HG03457 (cell line): Measurements from ENCODE around the gene USP11.
A peak's percentile ranks its signal among the peaks of the same experiment; 100 is the strongest.

Experiments
- ATAC-seq: cut with Tn5 transposase; IDR thresholded peaks from one replicate; pipeline ENCODE4 v1.9.1; 2021; ENCODE audit warnings: moderate number of reproducible peaks; ENCODE audit not compliant: unreplicated experiment

USP11 gene

DNA sequence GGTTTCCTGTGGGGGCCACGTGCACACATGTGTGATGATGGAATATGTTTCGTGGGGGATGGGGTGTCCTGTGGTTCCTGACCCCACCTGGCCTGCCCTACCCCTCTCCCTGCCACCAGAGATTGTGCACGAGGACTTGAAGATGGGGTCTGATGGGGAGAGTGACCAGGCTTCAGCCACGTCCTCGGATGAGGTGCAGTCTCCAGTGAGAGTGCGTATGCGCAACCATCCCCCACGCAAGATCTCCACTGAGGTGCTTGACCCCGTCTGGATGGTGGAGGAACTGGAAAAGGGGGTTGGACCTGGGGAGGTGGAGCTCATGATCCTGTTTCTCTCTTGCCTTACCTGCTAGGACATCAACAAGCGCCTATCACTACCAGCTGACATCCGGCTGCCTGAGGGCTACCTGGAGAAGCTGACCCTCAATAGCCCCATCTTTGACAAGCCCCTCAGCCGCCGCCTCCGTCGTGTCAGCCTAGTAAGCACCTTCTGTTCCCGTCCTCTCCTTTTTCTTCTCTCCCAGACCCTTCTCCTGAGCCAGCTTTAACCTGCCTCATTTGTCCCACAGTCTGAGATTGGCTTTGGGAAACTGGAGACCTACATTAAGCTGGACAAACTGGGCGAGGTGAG is 8.4 kb upstream of the USP11 start:
- ATAC-seq = no peak

DNA sequence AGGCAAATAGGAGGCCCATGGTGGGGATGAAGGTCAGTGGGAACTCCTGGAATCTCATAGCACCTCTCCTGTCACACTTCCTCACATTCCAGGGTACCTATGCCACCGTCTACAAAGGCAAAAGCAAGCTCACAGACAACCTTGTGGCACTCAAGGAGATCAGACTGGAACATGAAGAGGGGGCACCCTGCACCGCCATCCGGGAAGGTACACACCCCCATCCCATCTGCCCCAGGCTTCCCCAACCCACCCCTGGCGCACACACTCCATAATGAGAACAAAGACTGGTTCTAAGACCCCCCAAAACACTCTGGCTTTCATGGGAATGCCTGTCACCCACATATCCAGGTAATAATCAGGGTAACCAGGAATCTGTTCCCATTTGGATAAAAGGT is 7.9 kb upstream of the USP11 start:
- ATAC-seq = no peak

- ATAC-seq = no peak
Observed at GRCh38 chrX:47226071-47226470, 6.7 kb upstream of the USP11 start.

GRCh38 chrX:47226531-47227333 is 6.1 kb upstream of the USP11 start:
- ATAC-seq = no peak

GRCh38 chrX:47227334-47227583 is 5.5 kb upstream of the USP11 start:
- ATAC-seq = no peak

GRCh38 chrX:47228550-47229270 is 4.1 kb upstream of the USP11 start:
- no peak for ATAC-seq

GRCh38 chrX:47229427-47229826 is 3.4 kb upstream of the USP11 start:
- no peak for ATAC-seq

DNA sequence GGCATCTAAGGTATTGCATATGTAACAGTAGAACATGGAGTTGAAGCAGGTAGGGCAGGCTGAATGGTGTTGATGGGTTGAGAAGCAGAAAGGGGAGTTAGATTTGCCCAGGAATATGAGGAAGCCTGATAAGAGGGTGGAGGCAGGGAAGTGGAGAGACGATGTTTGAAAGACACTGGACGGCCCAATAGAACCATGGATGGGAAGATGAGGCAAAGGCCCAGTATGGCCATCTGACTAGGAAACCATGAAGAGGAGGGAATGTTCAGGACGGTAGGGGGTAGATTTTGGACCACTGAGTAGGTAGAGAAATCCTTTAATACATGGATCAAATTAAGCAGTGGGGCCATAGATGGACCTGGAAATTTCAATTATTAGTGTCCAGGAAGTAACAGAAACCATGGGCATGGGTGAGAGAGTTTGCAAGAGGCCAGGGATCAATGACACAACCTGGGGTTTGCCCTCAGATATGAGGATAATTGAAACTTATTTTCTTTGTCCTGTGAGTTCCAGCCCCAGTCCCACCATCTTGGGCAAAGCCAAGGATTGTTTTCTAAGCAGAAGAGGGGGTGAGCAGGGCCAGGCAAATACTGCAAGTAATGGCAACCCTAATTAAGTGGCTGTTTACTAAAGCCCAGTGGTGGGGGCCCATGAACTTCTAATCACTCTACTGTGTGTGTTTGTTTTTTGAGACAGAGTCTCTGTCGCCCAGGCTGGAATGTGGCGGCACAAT is 2.5 kb upstream of the USP11 start:
- no peak for ATAC-seq

DNA sequence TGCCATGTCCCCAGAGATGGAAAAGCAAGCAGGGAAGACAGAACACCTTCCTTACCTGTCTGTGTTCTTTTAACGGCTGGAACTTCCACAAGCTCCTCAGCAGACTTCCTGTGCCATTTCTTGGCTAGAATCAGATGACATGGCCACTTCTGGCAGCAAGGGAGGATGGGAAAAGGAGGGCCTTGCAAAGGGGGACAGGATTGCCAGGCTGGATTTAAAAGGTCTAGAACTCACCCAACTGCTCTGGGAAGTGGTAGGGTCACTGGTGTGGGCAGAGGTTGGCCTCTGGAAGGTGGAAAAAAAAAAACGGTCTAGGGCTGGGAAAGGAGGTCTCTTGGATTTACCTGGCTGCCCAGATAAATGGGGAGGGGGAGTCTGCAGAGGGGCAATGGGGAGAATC is 1.6 kb upstream of the USP11 start:
- ATAC-seq = no peak

DNA sequence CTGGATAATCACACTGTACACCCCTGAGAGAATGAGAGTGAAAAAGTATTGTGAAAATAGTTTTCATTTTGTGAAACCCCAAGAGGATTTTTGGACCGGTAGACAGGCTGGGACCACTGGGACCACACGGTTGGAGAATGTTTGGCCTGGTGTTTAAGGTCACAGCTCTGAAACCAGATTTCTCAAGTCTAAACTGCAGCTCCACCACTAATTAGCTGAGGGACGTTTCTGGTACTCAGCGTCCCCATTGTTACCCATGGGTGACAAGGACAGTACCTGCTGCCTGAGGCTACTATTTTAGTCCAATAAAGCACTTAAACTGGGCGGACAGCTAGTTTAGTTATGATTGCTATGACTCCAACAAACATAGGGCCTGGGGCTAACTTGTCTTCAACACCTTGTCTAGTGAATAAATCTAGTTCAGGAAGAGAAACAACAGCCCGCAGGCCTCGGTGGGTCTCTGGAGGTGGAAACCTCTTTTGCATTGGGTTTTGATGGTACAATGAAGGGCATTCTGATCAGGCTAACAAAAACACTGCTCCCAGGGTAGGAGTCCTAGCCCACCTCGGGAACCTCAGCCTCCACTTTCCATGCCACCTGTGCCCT is 509 bp upstream of the USP11 start:
- no peak for ATAC-seq

DNA sequence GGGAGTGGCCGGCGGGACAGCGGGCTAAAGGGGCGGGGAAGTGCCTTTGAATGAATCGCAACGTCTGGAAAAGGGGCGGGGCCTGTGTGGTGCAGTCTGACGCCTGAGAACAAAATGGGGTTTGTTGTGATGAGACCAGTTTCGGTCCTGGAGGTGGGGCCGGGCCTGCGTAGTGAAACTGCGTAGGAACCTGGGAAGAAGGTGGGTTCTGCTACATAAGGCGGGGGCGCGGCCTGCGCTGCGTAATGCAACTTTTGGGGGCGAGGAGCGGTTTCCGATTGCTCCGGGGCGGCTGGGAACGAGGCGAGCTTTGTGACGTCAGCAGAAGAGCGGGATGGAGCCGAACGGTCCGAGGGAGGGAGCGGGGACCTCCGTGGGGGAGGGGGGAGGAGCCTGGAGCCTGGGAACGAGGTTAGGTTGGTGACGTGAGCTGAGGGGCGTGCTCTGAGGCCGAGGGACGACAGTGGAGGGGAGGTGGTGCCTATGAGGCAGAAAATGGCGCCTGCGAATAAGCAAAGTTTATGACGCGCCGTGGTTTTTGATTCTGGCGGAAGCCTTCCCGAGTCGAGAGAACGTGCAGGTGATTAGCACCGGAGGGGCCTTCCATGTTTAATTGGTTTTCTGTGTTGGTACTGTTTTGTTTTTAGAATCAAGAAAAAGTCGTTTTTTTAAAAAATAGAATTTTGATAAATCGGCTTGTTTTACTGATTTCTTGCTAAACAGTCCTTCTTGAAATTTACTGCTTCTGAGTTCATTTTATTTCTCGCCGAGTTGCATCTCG is 714 bp downstream of the USP11 start:
- ATAC-seq = peak; percentile 69

DNA sequence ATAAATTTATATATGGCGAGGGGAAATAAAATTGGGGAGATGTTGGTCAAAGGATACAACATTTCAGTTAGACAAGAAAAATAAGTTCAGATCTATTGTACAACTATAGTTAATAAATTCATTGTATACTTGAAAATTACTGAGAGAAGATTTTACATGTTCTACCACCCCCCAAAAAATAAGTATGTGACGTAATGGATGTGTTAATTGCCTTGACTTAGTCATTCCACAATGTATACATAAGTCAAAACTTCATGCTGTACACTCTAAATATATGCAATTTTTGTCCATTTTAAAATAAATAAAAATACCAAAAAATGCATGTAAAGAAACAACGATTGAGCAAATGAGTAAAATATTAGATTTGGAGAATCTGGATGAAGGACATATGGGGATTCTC is 1.8 kb downstream of the USP11 start:
- ATAC-seq = no peak

GRCh38 chrX:47235691-47236103 is 2.9 kb downstream of the USP11 start:
- ATAC-seq = no peak

- no peak for ATAC-seq
Observed at GRCh38 chrX:47239199-47239598, 6.4 kb downstream of the USP11 start.

GRCh38 chrX:47239898-47240545 is 7.2 kb downstream of the USP11 start:
- ATAC-seq = no peak

GRCh38 chrX:47240619-47241018 is 7.8 kb downstream of the USP11 start:
- no peak for ATAC-seq

DNA sequence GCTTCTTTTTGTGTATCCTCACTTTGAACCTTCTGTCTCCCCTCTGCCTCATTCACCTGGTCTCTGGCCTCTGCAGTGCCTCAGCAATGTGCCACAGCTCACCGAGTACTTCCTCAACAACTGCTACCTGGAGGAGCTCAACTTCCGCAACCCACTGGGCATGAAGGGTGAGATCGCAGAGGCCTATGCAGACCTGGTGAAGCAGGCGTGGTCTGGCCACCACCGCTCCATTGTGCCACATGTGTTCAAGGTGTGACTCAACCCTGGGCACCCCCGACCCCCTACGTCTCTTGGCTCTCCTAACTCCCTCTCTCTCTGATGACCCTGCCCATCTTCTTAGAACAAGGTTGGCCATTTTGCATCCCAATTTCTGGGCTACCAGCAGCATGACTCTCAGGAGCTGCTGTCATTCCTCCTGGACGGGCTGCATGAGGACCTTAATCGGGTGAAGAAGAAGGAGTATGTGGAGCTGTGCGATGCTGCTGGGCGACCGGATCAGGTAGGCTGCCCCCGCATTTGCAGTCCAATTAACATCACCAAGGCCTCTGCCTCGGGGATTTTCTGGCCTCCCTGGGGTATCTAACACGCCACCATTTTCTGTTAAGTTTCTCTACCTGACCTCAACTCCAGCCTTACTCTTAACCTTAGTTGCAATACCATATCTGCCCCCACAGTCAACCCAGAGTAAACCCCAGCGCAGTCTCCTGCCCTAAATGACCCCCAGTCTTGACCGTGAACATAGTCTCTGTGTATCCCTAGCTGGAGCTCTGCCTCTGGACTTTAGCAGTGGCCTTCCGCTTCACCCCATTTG is 8.6 kb downstream of the USP11 start:
- no peak for ATAC-seq

- ATAC-seq = no peak
Observed at GRCh38 chrX:47242321-47242720, 9.5 kb downstream of the USP11 start.

DNA sequence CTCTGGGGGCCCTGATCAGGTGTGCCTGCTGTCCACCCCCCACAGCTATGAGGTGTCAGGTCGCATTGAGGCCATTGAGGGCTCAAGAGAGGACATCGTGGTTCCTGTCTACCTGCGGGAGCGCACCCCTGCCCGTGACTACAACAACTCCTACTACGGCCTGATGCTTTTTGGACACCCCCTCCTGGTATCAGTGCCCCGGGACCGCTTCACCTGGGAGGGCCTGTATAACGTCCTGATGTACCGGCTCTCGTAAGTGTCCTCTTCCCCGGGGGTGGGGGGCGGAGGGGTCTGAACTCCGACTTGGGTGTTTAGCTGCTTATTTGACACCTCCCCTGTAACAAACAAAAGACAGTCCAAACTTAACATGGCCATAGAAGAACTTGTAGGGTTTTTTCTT is 10.5 kb downstream of the USP11 start:
- ATAC-seq = no peak
